Panc1 (cell line): Measurements from ENCODE around the gene NDUFB8. TPM values are rescaled to one million over a fixed set of nuclear protein-coding genes. Genes with fewer than 3 reads are reported as not detected.

Source experiments
- ATAC-seq: fragments of 200-7000 bp; cut with Tn5 transposase; 2 replicates; pipeline ENCODE4 v1.9.1; 2020; ENCODE audit warnings: mild to moderate bottlenecking, moderate library complexity
- BruUV-seq: library from RNA; stranded (reverse); fragments of 400-500 nt; replicated peaks from 2 replicates; lab custom pipeline; 2021; lab: Mats Ljungman, UMichigan
- CTCF ChIA-PET: fragments of 300-600 bp; sonication (Branson Sonifier 250); formaldehyde crosslinking; loops from one replicate; lab custom pipeline; 2022; ENCODE audit warnings: antibody characterized with exemption; lab: Charles Lee
- POLR2A ChIA-PET: fragments of 300-600 bp; sonication (Branson Sonifier 250); formaldehyde crosslinking; loops from one replicate; lab custom pipeline; 2022; ENCODE audit warnings: antibody characterized with exemption; lab: Charles Lee
- DNase-seq: peaks from one replicate; pipeline ENCODE4 v3.0.0-alpha.2; 2010; ENCODE audit warnings: low read depth, low spot score
- H3K27ac ChIP-seq: 2 replicates; pipeline ENCODE4 v1.5.1; 2011; ENCODE audit warnings: mild to moderate bottlenecking, low read length, inconsistent platforms
- H3K27me3 ChIP-seq: fragments of 200-500 bp; sonication (Bioruptor generic); 2 replicates; pipeline ENCODE4 v1.6.0; 2014; ENCODE audit warnings: low read length, inconsistent platforms; ENCODE audit not compliant: control insufficient read depth, insufficient read depth
- H3K36me3 ChIP-seq: fragments of 200-500 bp; sonication (Bioruptor generic); 2 replicates; pipeline ENCODE4 v1.5.1; 2014; ENCODE audit warnings: inconsistent platforms, mild to moderate bottlenecking, low read length, moderate library complexity; ENCODE audit not compliant: control insufficient read depth, insufficient read depth
- H3K4me1 ChIP-seq: 2 replicates; pipeline ENCODE4 v1.5.1; 2011; ENCODE audit warnings: inconsistent platforms, mild to moderate bottlenecking, low read length, moderate library complexity; ENCODE audit not compliant: control insufficient read depth, insufficient read depth
- H3K4me3 ChIP-seq, 2 experiments: 2 replicates each; pipeline ENCODE4 v1.5.1; 2011 to 2012; ENCODE audit warnings: low read depth in 2 of 2, low read length in 2 of 2, mild to moderate bottlenecking in 2 of 2, inconsistent platforms in 1 of 2, moderate library complexity in 1 of 2
- H3K9me3 ChIP-seq: fragments of 200-500 bp; sonication (Bioruptor generic); 2 replicates; pipeline ENCODE4 v1.5.1; 2014; ENCODE audit warnings: low read depth, mild to moderate bottlenecking, inconsistent platforms, low read length, moderate library complexity; ENCODE audit not compliant: control insufficient read depth, insufficient read depth
- POLR2AphosphoS5 ChIP-seq: IDR thresholded peaks from 2 replicates; pipeline ENCODE4 v1.6.1; 2012; ENCODE audit warnings: mild to moderate bottlenecking, low read depth, low read length, moderate library complexity
- SIN3A ChIP-seq: IDR thresholded peaks from 2 replicates; pipeline ENCODE4 v1.6.1; 2012; ENCODE audit warnings: low read depth, mild to moderate bottlenecking, low read length, moderate library complexity, borderline replicate concordance; ENCODE audit not compliant: insufficient read depth
- TCF7L2 ChIP-seq: IDR thresholded peaks from 2 replicates; pipeline ENCODE4 v1.6.1; 2011; ENCODE audit warnings: mild to moderate bottlenecking, low read depth, low read length, inconsistent platforms
- in situ Hi-C: cut with HindIII; loops from 2 replicates; pipeline ENCODE4 v1.10.0; 2016; ENCODE audit warnings: low sequenced_read_pairs, low pct_unique_long_range_greater_than_20kb
- intact Hi-C: fragments of 100-400 bp; cut with micrococcal nuclease; formaldehyde crosslinking; loops from one replicate; pipeline ENCODE4 v1.10.0; 2022; ENCODE audit not compliant: unreplicated experiment
- total RNA-seq: library from RNA; stranded (reverse); gene quantifications from one replicate; pipeline ENCODE4 v1.2.1, GENCODE V29; 2021; ENCODE audit not compliant: unreplicated experiment
- TF ChIP-seq, protein P1 (sequence below), 2 experiments: IDR thresholded peaks; 2 replicates each; pipeline ENCODE4 v1.6.1; 2011 to 2012; ENCODE audit warnings: low read depth in 2 of 2, control low read depth in 1 of 2, low read length in 1 of 2, mild to moderate bottlenecking in 1 of 2, moderate library complexity in 1 of 2; ENCODE audit not compliant: insufficient read depth in 1 of 2
- TF ChIP-seq, protein P2 (sequence below): fragments of 450-650 bp; IDR thresholded peaks from 2 replicates; pipeline ENCODE4 v1.5.1; 2017; ENCODE audit warnings: mild to moderate bottlenecking

Gene NDUFB8
- total RNA-seq, 1 experiment from 2014 or later: 242 TPM

DNA sequence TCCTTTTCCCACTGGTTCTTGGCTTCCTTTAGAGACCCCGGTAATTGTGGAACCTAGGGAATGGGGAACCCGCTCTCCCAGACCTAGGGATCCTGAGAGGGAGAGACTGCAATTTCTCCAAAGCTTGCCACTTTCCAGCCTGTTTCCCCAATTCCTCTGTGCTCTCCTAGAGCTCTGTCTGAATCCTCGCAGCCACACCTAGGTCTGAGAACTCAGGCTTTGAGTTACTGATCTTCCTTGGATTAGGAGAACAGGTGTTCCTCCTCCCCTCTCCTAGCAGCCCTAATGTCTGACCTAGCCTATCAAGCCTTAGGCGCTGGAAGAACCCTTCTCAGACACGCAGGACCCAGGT, 46.9 kb downstream of the NDUFB8 start:
- intact Hi-C loops: no loop called here
- 0 out of 2 replicates have a peak, but pooled peaks have one; percentile 1 for ATAC-seq
- in situ Hi-C loops: no loop called here

DNA sequence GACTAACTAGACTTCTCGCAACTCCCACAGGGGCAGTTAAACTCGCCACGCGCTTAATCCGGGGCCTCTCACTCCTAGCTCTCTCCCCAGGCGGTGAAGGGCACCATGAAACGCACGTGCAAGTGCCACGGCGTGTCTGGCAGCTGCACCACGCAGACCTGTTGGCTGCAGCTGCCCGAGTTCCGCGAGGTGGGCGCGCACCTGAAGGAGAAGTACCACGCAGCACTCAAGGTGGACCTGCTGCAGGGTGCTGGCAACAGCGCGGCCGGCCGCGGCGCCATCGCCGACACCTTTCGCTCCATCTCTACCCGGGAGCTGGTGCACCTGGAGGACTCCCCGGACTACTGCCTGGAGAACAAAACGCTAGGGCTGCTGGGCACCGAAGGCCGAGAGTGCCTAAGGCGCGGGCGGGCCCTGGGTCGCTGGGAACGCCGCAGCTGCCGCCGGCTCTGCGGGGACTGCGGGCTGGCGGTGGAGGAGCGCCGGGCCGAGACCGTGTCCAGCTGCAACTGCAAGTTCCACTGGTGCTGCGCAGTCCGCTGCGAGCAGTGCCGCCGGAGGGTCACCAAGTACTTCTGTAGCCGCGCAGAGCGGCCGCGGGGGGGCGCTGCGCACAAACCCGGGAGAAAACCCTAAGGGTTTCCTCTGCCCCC, 47.4 kb downstream of the NDUFB8 start:
- ChIA-PET POLR2A (no interaction called here), CTCF (interaction anchor here (0.5 to 2.5 kb wide), 7 partner anchors 13 to 239 kb away, joined by 3 to 14 read pairs (median 5); no protein-coding TSS in a partner anchor)
- no peaks in the 10 kb centered on the region; the same call in 1 of the 2 replicates for H3K4me1 ChIP-seq
- H3K9me3 ChIP-seq: no peaks in the 10 kb centered on the region
- in situ Hi-C loops (no loop called here), intact Hi-C loops (no loop called here)
- DNase-seq: peak; percentile 8
- BruUV-seq: no TSS peak
- TF ChIP-seq TCF7L2 (no peak), POLR2AphosphoS5 (0 out of 2 replicates have a peak, but pooled peaks have one; percentile 25), SIN3A (no peak)
- TF ChIP-seq, protein P1, sequence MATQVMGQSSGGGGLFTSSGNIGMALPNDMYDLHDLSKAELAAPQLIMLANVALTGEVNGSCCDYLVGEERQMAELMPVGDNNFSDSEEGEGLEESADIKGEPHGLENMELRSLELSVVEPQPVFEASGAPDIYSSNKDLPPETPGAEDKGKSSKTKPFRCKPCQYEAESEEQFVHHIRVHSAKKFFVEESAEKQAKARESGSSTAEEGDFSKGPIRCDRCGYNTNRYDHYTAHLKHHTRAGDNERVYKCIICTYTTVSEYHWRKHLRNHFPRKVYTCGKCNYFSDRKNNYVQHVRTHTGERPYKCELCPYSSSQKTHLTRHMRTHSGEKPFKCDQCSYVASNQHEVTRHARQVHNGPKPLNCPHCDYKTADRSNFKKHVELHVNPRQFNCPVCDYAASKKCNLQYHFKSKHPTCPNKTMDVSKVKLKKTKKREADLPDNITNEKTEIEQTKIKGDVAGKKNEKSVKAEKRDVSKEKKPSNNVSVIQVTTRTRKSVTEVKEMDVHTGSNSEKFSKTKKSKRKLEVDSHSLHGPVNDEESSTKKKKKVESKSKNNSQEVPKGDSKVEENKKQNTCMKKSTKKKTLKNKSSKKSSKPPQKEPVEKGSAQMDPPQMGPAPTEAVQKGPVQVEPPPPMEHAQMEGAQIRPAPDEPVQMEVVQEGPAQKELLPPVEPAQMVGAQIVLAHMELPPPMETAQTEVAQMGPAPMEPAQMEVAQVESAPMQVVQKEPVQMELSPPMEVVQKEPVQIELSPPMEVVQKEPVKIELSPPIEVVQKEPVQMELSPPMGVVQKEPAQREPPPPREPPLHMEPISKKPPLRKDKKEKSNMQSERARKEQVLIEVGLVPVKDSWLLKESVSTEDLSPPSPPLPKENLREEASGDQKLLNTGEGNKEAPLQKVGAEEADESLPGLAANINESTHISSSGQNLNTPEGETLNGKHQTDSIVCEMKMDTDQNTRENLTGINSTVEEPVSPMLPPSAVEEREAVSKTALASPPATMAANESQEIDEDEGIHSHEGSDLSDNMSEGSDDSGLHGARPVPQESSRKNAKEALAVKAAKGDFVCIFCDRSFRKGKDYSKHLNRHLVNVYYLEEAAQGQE (IDR thresholded peaks at IDR 0.05; ENCODE audit: insufficient read depth in 1 of 2, low read depth in 2 of 2, low read length in 1 of 2): 0 out of 4 replicates have a peak, but pooled peaks of 1 of the 2 experiments have one; percentile 16
- TF ChIP-seq, protein P2, sequence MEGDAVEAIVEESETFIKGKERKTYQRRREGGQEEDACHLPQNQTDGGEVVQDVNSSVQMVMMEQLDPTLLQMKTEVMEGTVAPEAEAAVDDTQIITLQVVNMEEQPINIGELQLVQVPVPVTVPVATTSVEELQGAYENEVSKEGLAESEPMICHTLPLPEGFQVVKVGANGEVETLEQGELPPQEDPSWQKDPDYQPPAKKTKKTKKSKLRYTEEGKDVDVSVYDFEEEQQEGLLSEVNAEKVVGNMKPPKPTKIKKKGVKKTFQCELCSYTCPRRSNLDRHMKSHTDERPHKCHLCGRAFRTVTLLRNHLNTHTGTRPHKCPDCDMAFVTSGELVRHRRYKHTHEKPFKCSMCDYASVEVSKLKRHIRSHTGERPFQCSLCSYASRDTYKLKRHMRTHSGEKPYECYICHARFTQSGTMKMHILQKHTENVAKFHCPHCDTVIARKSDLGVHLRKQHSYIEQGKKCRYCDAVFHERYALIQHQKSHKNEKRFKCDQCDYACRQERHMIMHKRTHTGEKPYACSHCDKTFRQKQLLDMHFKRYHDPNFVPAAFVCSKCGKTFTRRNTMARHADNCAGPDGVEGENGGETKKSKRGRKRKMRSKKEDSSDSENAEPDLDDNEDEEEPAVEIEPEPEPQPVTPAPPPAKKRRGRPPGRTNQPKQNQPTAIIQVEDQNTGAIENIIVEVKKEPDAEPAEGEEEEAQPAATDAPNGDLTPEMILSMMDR: peak; percentile 99
- no peak overlapping the region for H3K27ac ChIP-seq
- H3K27me3 ChIP-seq: peaks cover 29% of the 10 kb centered on the region
- no peaks in the 10 kb centered on the region for H3K36me3 ChIP-seq
- ATAC-seq: peak; percentile 83
- peak overlapping the region; percentile 44 to 63 for H3K4me3 ChIP-seq

More for the DNA sequence above, 46.9 kb downstream of the NDUFB8 start:
- DNase-seq: no peak
- no peaks in the 10 kb centered on the region for H3K36me3 ChIP-seq
- CTCF ChIA-PET: interaction anchor here (0.6 to 2.5 kb wide), 5 partner anchors 12 to 141 kb away, joined by 3 to 14 read pairs (median 8); partner anchors contain the start of gene HIF1AN
- BruUV-seq: no TSS peak
- H3K27me3 ChIP-seq: peaks cover 29% of the 10 kb centered on the region
- H3K9me3 ChIP-seq: no peaks in the 10 kb centered on the region
- TF ChIP-seq POLR2AphosphoS5: 0 out of 2 replicates have a peak, but pooled peaks have one; percentile 0
- TF ChIP-seq, protein P2: no peak; the same call in none of the 2 replicates
- no peak overlapping the region for H3K27ac ChIP-seq
- peak overlapping the region; percentile 44 to 63 for H3K4me3 ChIP-seq
- H3K4me1 ChIP-seq: no peaks in the 10 kb centered on the region; the same call in 1 of the 2 replicates
- POLR2A ChIA-PET: interaction anchor here (0.6 kb wide), 1 partner anchor 814 kb away, joined by 5 read pairs; no protein-coding TSS in a partner anchor
